A549 treated with AZD2906 at 1 μM for 4 hours (cell line): Measurements from ENCODE around the gene SCN5A. TPM values are rescaled to one million over a fixed set of nuclear protein-coding genes. Genes with fewer than 3 reads are reported as not detected.

Experiments used
- total RNA-seq: library from RNA; stranded (reverse); fragments of 200-300 nt; extraction: Qiagen RNA extraction; gene quantifications from 5 replicates; pipeline ENCODE4 v1.2.3, GENCODE V29; 2022

Gene SCN5A
- total RNA-seq: 0.80 to 1.4 TPM (median 1.0 TPM) in 5 replicates

GRCh38 chr3:38649500-38650247 lies at the start of gene SCN5A:
TSS of gene SCN5A (minus strand) at chr3:38649687. CDS start at chr3:38633307, 16,380 bp downstream.

Other genes starting within 250 kb of the SCN5A start
- gene ACVR2B, start 195.8 kb downstream of the SCN5A start, total RNA-seq: 1.7 to 2.6 TPM (median 2.5 TPM) in 5 replicates
- 7.6 to 22.8 TPM (median 12.8 TPM) in 5 replicates for gene EXOG, start 153.3 kb downstream of the SCN5A start, total RNA-seq
- gene SCN10A, start 166.5 kb upstream of the SCN5A start, total RNA-seq: not detected in 5 replicates